Measurements from ENCODE around the gene KLHL22. TPM values are rescaled to one million over a fixed set of nuclear protein-coding genes. Genes with fewer than 3 reads are reported as not detected.

Gene KLHL22
- total and polyA plus RNA-seq, 2 of the 8 experiments (the other 6 are each of a cell fraction or from before 2014, with no cell fraction given): 9.4 to 16.2 TPM

- no peak for TF ChIP-seq CHD7 (IDR thresholded peaks at IDR 0.05; ENCODE audit: insufficient replicate concordance, low read length)
- TF ChIP-seq TAF7 (optimal IDR thresholded peaks at IDR 0.05; ENCODE audit: borderline replicate concordance, low read depth, low read length): no peak
- TF ChIP-seq YY1 (IDR thresholded peaks at IDR 0.05; ENCODE audit: low read depth, low read length): no peak
- no peak for TF ChIP-seq POLR2A (IDR thresholded peaks at IDR 0.05; ENCODE audit: control extremely low read depth in 1 of 2, low read depth in 2 of 2, low read length in 2 of 2)
- TF ChIP-seq GABPA (IDR thresholded peaks at IDR 0.05; ENCODE audit: borderline replicate concordance, insufficient read depth, low read length): no peak
- no peak for TF ChIP-seq JUND (IDR thresholded peaks at IDR 0.05; ENCODE audit: low read length)
- no peak for TF ChIP-seq TAF1 (IDR thresholded peaks at IDR 0.05; ENCODE audit: low read depth, low read length)
- no peak for TF ChIP-seq SP2 (IDR thresholded peaks at IDR 0.05; ENCODE audit: low read length)
- TF ChIP-seq, protein P1, sequence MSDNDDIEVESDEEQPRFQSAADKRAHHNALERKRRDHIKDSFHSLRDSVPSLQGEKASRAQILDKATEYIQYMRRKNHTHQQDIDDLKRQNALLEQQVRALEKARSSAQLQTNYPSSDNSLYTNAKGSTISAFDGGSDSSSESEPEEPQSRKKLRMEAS (IDR thresholded peaks at IDR 0.05): no peak
Measured at GRCh38 chr22:20425566-20426258, 69.9 kb downstream of the KLHL22 start (continued).

Measured in H1 (cell line).